Dendritic cell treated with granulocyte-macrophage colony-stimulating factor and Interleukin-4, amounts not matched to agents 40 ng/mL and 50 ng/mL, for 4 days (primary cell): Measurements from ENCODE around the gene PAX9.
"Not testable (repeated sequence)": the region's sequence is repeated elsewhere in the genome, so short reads cannot be mapped to it uniquely, and the experiment has no call there.

Experiments
- H3K27ac Mint-ChIP-seq: one replicate; pipeline ENCODE4 v1.8.0; 2022; ENCODE audit warnings: mild to moderate bottlenecking, mixed read lengths
- H3K27me3 Mint-ChIP-seq: one replicate; pipeline ENCODE4 v1.8.0; 2022; ENCODE audit warnings: mild to moderate bottlenecking, mixed read lengths
- H3K36me3 Mint-ChIP-seq: one replicate; pipeline ENCODE4 v1.8.0; 2022; ENCODE audit warnings: low read depth, mixed read lengths
- H3K4me1 Mint-ChIP-seq: one replicate; pipeline ENCODE4 v1.8.0; 2022; ENCODE audit warnings: low read depth, mixed read lengths
- H3K4me3 Mint-ChIP-seq: one replicate; pipeline ENCODE4 v1.8.0; 2022; ENCODE audit warnings: mild to moderate bottlenecking, moderate library complexity, mixed read lengths
- H3K9me3 Mint-ChIP-seq: one replicate; pipeline ENCODE4 v1.8.0; 2022; ENCODE audit warnings: mixed read lengths
- intact Hi-C: fragments of 100-400 bp; cut with micrococcal nuclease; formaldehyde crosslinking; loops from one replicate; pipeline ENCODE4 v1.15.0; 2022

PAX9 gene

GRCh38 chr14:36675581-36675980 lies 13.9 kb downstream of the PAX9 start:
- H3K4me1 Mint-ChIP-seq = no peaks in the 10 kb centered on the region
- H3K27me3 Mint-ChIP-seq = peaks cover 17% of the 10 kb centered on the region
- no peaks in the 10 kb centered on the region for H3K9me3 Mint-ChIP-seq
- intact Hi-C loops = no loop called here
- no peak overlapping the region for H3K4me3 Mint-ChIP-seq
- no peak overlapping the region for H3K27ac Mint-ChIP-seq
- no peaks in the 10 kb centered on the region for H3K36me3 Mint-ChIP-seq

DNA sequence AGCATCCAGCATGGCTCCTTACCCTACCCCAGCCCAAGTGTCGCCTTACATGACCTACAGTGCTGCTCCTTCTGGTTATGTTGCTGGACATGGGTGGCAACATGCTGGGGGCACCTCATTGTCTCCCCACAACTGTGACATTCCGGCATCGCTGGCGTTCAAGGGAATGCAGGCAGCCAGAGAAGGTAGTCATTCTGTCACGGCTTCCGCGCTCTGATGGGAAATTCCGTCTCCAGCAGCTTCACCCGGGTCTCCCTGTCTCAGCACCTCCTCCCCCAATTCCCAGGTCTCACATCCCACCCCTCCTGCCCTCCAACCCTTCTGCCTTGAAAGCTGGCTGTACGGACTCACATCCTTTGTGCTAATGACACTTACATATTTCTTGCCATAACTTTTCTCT lies 14.6 kb downstream of the PAX9 start:
- Mint-ChIP-seq H3K4me3 (no peak overlapping the region), H3K27me3 (peaks cover 16% of the 10 kb centered on the region), H3K36me3 (no peaks in the 10 kb centered on the region), H3K27ac (no peak overlapping the region), H3K9me3 (no peaks in the 10 kb centered on the region), H3K4me1 (no peaks in the 10 kb centered on the region)
- intact Hi-C loops = no loop called here

DNA sequence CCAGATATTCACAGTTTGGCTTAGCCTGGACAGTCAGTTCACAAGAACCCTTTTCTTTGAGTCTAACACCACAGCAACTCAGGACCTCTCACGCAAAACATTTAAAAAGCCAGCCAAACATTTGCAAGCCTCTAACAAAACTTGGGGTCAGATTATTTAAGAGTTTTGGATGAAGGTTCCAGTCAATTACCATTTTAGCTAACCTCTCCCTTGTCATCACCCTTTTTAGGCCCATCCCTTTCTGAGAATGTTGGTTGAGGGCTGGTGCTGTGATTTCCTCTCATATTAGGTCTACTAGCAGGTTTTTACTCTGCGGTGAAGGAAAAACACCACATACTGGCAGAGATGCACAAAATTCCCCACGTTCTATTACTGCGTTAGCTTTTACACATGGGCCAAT lies 20.7 kb downstream of the PAX9 start:
- Mint-ChIP-seq H3K9me3 (no peaks in the 10 kb centered on the region), H3K36me3 (no peaks in the 10 kb centered on the region), H3K4me1 (no peaks in the 10 kb centered on the region), H3K4me3 (no peak overlapping the region), H3K27me3 (peaks cover 9% of the 10 kb centered on the region), H3K27ac (no peak overlapping the region)
- intact Hi-C loops = no loop called here

- Mint-ChIP-seq H3K36me3 (no peaks in the 10 kb centered on the region), H3K9me3 (no peaks in the 10 kb centered on the region), H3K4me3 (no peak overlapping the region), H3K27ac (no peak overlapping the region), H3K4me1 (no peaks in the 10 kb centered on the region), H3K27me3 (peaks cover 9% of the 10 kb centered on the region)
- intact Hi-C loops = no loop called here
Observed at GRCh38 chr14:36683083-36683724, 21.5 kb downstream of the PAX9 start.

DNA sequence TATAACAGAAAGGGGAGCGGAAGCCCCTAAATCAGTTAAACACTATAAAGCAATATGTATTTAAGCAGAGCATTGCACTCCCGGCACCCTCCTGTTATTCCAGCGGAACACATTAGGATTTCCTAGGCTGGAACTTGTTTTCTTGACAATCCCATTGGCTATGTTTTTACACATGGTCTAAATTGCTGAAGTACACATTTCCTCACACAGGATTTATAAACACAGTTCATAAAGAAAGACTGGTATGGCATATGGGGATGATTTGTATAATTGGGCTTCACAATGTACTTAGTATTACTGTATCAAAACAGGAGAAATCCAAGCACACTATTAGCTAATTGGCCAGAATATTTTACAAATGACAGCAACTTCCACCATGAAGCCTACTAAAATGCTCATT lies 23.3 kb downstream of the PAX9 start:
- no peaks in the 10 kb centered on the region for H3K4me1 Mint-ChIP-seq
- peaks cover 9% of the 10 kb centered on the region for H3K27me3 Mint-ChIP-seq
- no peak overlapping the region for H3K4me3 Mint-ChIP-seq
- H3K36me3 Mint-ChIP-seq = no peaks in the 10 kb centered on the region
- no peak overlapping the region for H3K27ac Mint-ChIP-seq
- intact Hi-C loops = no loop called here
- no peaks in the 10 kb centered on the region for H3K9me3 Mint-ChIP-seq

GRCh38 chr14:36690311-36691040 lies 28.8 kb downstream of the PAX9 start:
- Mint-ChIP-seq H3K27ac (no peak overlapping the region), H3K27me3 (no peaks in the 10 kb centered on the region), H3K9me3 (no peaks in the 10 kb centered on the region), H3K4me3 (no peak overlapping the region), H3K36me3 (no peaks in the 10 kb centered on the region), H3K4me1 (no peaks in the 10 kb centered on the region)
- intact Hi-C loops = no loop called here

DNA sequence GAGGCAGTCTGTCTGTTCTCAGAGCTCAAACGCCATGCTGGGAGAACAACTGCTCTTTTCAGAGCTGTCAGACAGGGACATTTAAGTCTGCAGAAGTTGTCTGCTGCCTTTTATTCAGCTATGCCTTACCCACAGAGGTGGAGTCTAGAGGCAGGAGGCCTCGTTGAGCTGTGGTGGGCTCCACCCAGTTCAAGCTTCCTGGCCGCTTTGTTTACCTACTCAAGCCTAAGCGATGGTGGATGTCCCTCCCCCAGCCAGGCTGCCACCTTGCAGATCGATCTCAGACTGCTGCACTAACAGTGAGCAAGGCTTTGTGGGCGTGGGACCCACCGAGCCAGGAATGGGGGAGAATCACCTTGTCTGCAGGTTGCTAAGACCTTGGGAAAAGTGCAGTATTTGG lies 37.8 kb downstream of the PAX9 start:
- H3K27ac Mint-ChIP-seq, H3K36me3 Mint-ChIP-seq, H3K4me1 Mint-ChIP-seq, H3K27me3 Mint-ChIP-seq, intact Hi-C loops, H3K4me3 Mint-ChIP-seq: not testable (repeated sequence)
- peaks cover 18% of the 10 kb centered on the region for H3K9me3 Mint-ChIP-seq

DNA sequence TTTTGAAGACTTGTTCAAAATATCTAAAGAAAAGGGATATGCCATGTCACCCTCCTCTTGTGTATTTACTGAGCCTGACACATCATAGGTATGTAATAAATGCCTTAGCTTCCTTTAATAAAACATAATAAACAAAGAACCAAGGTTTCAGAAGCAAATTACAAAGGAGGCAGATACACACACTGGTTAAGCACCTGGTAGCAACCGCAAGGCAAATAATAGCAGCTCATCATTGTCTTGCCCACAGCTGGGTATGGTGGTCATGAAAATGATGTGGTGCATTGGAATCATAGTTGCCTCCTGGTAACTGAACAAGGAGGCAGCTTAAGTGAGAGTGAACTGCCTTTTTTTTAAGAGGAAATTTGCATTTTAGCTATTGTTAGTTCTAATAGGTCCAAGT lies 39.0 kb downstream of the PAX9 start:
- intact Hi-C loops = no loop called here
- peaks cover 18% of the 10 kb centered on the region for H3K9me3 Mint-ChIP-seq

DNA sequence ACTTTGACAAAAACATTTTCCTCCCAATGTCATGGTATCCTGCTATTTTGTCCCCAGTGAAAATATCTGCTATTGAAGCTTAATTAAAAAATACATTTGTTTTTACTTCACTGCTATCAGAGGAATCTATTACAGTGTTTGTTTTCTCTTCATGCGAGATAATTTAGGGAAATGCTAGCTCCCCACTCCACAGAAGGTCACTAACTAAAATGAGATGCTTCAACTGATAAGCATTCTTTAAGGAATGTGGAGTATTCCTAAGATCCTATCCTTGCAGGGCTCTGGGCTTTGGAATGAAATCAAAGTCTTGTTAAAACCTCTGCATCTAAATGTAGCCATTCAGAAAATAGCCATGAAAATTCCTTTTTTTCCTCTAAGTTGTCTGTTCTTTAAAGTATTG lies 39.5 kb downstream of the PAX9 start:
- Mint-ChIP-seq H3K27ac (no peak overlapping the region), H3K4me3 (no peak overlapping the region), H3K9me3 (peaks cover 18% of the 10 kb centered on the region), H3K27me3 (no peaks in the 10 kb centered on the region), H3K36me3 (no peaks in the 10 kb centered on the region), H3K4me1 (no peaks in the 10 kb centered on the region)
- intact Hi-C loops = no loop called here

More for the DNA sequence above, 39.0 kb downstream of the PAX9 start:
- Mint-ChIP-seq H3K4me1 (no peaks in the 10 kb centered on the region), H3K27me3 (no peaks in the 10 kb centered on the region), H3K4me3 (no peak overlapping the region), H3K27ac (no peak overlapping the region), H3K36me3 (no peaks in the 10 kb centered on the region)

DNA sequence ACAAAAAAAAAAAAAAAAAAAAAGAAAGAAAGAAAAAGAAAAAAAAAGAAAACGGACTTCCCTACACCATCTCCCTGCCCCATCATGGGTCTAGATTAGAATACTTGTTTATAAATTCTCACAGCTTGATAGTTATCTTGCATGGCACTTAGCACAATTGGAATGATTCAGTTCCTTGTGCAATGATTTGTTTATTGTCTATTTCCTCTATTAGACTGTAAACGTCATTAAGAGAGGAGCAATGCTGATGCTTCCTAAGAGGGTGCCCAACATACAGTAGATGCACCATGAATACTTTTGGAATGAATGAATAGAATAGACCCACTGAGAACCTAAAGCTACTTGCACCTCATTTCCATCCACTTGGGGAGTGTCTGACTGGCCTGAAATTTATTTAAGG lies 40.8 kb downstream of the PAX9 start:
- intact Hi-C loops = no loop called here
- H3K27me3 Mint-ChIP-seq = no peaks in the 10 kb centered on the region
- H3K36me3 Mint-ChIP-seq = no peaks in the 10 kb centered on the region
- H3K4me1 Mint-ChIP-seq = no peaks in the 10 kb centered on the region
- no peak overlapping the region for H3K4me3 Mint-ChIP-seq
- peaks cover 11% of the 10 kb centered on the region for H3K9me3 Mint-ChIP-seq
- H3K27ac Mint-ChIP-seq = no peak overlapping the region

GRCh38 chr14:36707570-36707969 lies 45.9 kb downstream of the PAX9 start:
- no peak overlapping the region for H3K4me3 Mint-ChIP-seq
- H3K36me3 Mint-ChIP-seq = no peaks in the 10 kb centered on the region
- H3K9me3 Mint-ChIP-seq = no peaks in the 10 kb centered on the region
- no peak overlapping the region for H3K27ac Mint-ChIP-seq
- intact Hi-C loops = no loop called here
- no peaks in the 10 kb centered on the region for H3K27me3 Mint-ChIP-seq
- no peaks in the 10 kb centered on the region for H3K4me1 Mint-ChIP-seq

- H3K27ac Mint-ChIP-seq = no peak overlapping the region
- H3K36me3 Mint-ChIP-seq = no peaks in the 10 kb centered on the region
- H3K4me1 Mint-ChIP-seq = no peaks in the 10 kb centered on the region
- no peaks in the 10 kb centered on the region for H3K9me3 Mint-ChIP-seq
- intact Hi-C loops = no loop called here
- H3K27me3 Mint-ChIP-seq = no peaks in the 10 kb centered on the region
- no peak overlapping the region for H3K4me3 Mint-ChIP-seq
Observed at GRCh38 chr14:36713960-36714703, 52.5 kb downstream of the PAX9 start.

DNA sequence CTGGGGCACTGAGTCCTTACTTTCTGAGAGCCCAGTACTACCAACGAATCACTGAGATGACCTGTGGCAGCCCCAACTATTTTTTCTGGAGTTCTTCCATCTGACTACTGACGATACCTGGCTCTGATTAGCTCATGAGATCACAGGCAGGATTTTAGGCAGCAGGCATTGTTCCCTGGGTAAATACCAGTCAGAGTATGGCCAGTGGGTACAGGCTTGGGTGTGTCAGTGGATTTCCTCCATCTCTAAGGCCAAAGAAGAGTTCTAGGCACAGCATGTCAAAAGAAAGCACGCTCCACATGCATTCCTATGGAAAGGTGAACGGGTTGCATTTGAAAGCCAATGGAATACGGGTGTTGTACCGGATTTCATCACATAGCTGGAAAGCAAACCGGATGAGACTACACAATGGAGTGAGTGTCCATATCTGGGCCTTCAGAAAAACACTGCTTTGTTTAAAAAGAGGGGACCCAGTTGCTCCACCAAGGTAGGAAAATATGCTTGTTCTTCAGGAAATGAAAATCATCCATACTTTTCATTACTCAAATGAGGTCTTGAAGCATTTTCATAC lies 55.0 kb downstream of the PAX9 start:
- intact Hi-C loops = no loop called here
- Mint-ChIP-seq H3K36me3 (no peaks in the 10 kb centered on the region), H3K27me3 (no peaks in the 10 kb centered on the region), H3K4me1 (no peaks in the 10 kb centered on the region), H3K4me3 (no peak overlapping the region), H3K27ac (no peak overlapping the region), H3K9me3 (no peaks in the 10 kb centered on the region)

DNA sequence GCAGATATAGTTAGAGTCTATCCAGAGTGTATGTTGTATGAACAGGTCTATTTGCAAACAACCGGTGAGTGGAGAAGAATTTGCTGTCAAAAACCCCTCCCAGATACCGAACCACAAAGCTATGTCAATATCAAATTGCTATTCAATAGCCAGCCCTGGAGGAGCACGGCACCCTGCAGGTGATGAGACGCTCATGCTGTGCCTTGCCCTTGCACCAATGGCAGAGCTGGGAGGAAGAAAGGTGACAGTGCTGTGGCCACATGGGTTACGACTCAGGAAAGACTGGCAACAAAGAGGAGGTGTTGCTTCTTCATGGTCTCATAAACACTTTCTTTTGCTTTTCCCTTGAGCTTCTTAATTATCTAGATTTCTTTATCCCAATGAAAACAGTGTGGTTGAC lies 55.7 kb downstream of the PAX9 start:
- H3K27me3 Mint-ChIP-seq = no peaks in the 10 kb centered on the region
- intact Hi-C loops = no loop called here
- no peaks in the 10 kb centered on the region for H3K9me3 Mint-ChIP-seq
- no peak overlapping the region for H3K27ac Mint-ChIP-seq
- H3K36me3 Mint-ChIP-seq = no peaks in the 10 kb centered on the region
- H3K4me3 Mint-ChIP-seq = no peak overlapping the region
- H3K4me1 Mint-ChIP-seq = no peaks in the 10 kb centered on the region
